SK-N-SH treated with all-trans-retinoic acid at 6 μM for 48 hours (cell line): ENCODE measurements around the gene LRP5.

Experiments used
- ARNTL ChIP-seq: fragments of 450-650 bp; formaldehyde crosslinking; IDR thresholded peaks from 2 replicates; pipeline ENCODE4 v1.5.0; 2020; ENCODE audit warnings: low read depth, mild to moderate bottlenecking, moderate library complexity, borderline replicate concordance
- BACH2 ChIP-seq: fragments of 250-450 bp; sonication (Bioruptor Pico); IDR thresholded peaks from 2 replicates; pipeline ENCODE4 v1.9.0; 2021; ENCODE audit warnings: mild to moderate bottlenecking, borderline replicate concordance
- CREB5 ChIP-seq: fragments of 250-450 bp; sonication (Bioruptor Pico); IDR thresholded peaks from 2 replicates; pipeline ENCODE4 v1.5.1; 2020; ENCODE audit warnings: low read depth, mild to moderate bottlenecking, moderate library complexity
- GLIS3 ChIP-seq: fragments of 250-450 bp; sonication (Bioruptor Pico); IDR thresholded peaks from 2 replicates; pipeline ENCODE4 v1.5.0; 2020; ENCODE audit warnings: mild to moderate bottlenecking, moderate library complexity
- ISL1 ChIP-seq: fragments of 250-450 bp; sonication (Bioruptor Pico); IDR thresholded peaks from 2 replicates; pipeline ENCODE4 v2.1.2; 2022; ENCODE audit warnings: mild to moderate bottlenecking, moderate library complexity
- PATZ1 ChIP-seq: fragments of 250-450 bp; sonication (Bioruptor Pico); IDR thresholded peaks from 2 replicates; pipeline ENCODE4 v1.8.0; 2020; ENCODE audit warnings: mild to moderate bottlenecking, moderate library complexity, borderline replicate concordance
- RARB ChIP-seq: fragments of 250-450 bp; sonication (Bioruptor Pico); IDR thresholded peaks from 2 replicates; pipeline ENCODE4 v1.8.0; 2021; ENCODE audit warnings: mild to moderate bottlenecking, moderate library complexity
- SNAI2 ChIP-seq: fragments of 250-450 bp; sonication (Bioruptor Pico); IDR thresholded peaks from 2 replicates; pipeline ENCODE4 v1.5.0; 2020; ENCODE audit warnings: mild to moderate bottlenecking, moderate library complexity
- TOX ChIP-seq: fragments of 250-450 bp; sonication (Bioruptor Pico); IDR thresholded peaks from 2 replicates; pipeline ENCODE4 v1.8.0; 2021; ENCODE audit warnings: mild to moderate bottlenecking, moderate library complexity, borderline replicate concordance
- ZC3H10 ChIP-seq: fragments of 250-450 bp; sonication (Bioruptor Pico); IDR thresholded peaks from 2 replicates; pipeline ENCODE4 v1.5.1; 2021; ENCODE audit warnings: mild to moderate bottlenecking, moderate library complexity
- ZFP3 ChIP-seq: fragments of 250-450 bp; sonication (Bioruptor Pico); IDR thresholded peaks from 2 replicates; pipeline ENCODE4 v1.5.0; 2020; ENCODE audit warnings: mild to moderate bottlenecking, moderate library complexity
- ZFP30 ChIP-seq: fragments of 450-650 bp; formaldehyde crosslinking; IDR thresholded peaks from 2 replicates; pipeline ENCODE4 v1.5.0; 2022; ENCODE audit warnings: mild to moderate bottlenecking, moderate library complexity
- ZNF70 ChIP-seq: fragments of 450-650 bp; formaldehyde crosslinking; IDR thresholded peaks from 2 replicates; pipeline ENCODE4 v1.5.0; 2020; ENCODE audit warnings: mild to moderate bottlenecking, moderate library complexity
- ZNF8 ChIP-seq: fragments of 450-650 bp; formaldehyde crosslinking; IDR thresholded peaks from 2 replicates; pipeline ENCODE4 v1.5.0; 2020; ENCODE audit warnings: mild to moderate bottlenecking, moderate library complexity

- TF ChIP-seq TOX (CRISPR knock-in tag) (no peak), PATZ1 (CRISPR knock-in tag) (no peak), ZNF70 (CRISPR knock-in tag) (no peak), BACH2 (CRISPR knock-in tag) (no peak), ZFP30 (no peak), ZFP3 (CRISPR knock-in tag) (peak; percentile 21; the same call in 1 of the 2 replicates), CREB5 (no peak), GLIS3 (CRISPR knock-in tag) (no peak), ISL1 (CRISPR knock-in tag) (no peak), SNAI2 (CRISPR knock-in tag) (no peak), ZC3H10 (CRISPR knock-in tag) (no peak), ZNF8 (CRISPR knock-in tag) (no peak), ARNTL (no peak), RARB (CRISPR knock-in tag) (no peak)
Observed at GRCh38 chr11:68373815-68374501, 61.6 kb downstream of the LRP5 start.
